ENCODE measurements around the gene OR52L1.

DNA sequence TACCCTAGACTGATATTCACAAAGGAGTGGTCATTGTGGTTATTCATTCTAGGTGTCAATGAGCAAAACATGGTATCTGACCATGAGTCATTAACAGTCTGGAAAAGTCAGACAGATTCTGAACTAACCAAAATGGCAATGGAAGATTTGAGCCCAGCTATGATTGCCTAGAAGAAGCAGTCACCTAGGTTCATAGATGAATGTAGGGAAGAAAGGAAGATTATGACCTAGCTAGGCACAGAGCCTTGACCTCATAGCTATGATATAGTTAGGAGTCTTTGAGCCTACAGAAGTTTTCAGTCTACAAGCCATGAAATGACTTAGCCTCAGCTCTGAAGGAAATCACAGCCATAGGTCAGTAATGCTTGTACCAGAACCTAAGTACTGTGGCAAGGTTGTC is 19.6 kb upstream of the OR52L1 start:
- TF ChIP-seq, protein P1, sequence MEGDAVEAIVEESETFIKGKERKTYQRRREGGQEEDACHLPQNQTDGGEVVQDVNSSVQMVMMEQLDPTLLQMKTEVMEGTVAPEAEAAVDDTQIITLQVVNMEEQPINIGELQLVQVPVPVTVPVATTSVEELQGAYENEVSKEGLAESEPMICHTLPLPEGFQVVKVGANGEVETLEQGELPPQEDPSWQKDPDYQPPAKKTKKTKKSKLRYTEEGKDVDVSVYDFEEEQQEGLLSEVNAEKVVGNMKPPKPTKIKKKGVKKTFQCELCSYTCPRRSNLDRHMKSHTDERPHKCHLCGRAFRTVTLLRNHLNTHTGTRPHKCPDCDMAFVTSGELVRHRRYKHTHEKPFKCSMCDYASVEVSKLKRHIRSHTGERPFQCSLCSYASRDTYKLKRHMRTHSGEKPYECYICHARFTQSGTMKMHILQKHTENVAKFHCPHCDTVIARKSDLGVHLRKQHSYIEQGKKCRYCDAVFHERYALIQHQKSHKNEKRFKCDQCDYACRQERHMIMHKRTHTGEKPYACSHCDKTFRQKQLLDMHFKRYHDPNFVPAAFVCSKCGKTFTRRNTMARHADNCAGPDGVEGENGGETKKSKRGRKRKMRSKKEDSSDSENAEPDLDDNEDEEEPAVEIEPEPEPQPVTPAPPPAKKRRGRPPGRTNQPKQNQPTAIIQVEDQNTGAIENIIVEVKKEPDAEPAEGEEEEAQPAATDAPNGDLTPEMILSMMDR (conservative IDR thresholded peaks at IDR 0.05; ENCODE audit: low read depth, low read length): no peak
- TF ChIP-seq EZH2phosphoT487 (IDR thresholded peaks at IDR 0.05; ENCODE audit: borderline replicate concordance, low read length): no peak
